Kidney (tissue), 14 donors: ENCODE measurements around the gene PDE6B. TPM values are rescaled to one million over a fixed set of nuclear protein-coding genes. Genes with fewer than 3 reads are reported as not detected.

ENCODE experiments used
- DNase-seq, 5 donors: peaks; one replicate each; pipeline ENCODE4 v3.0.0-alpha.2; 2013 to 2020
- FAIRE-seq: peaks from 2 replicates; lab custom pipeline; 2012; peaks lifted over from hg19 to GRCh38; lab: Jason Lieb, UNC
- H3K27ac ChIP-seq, 2 donors: one replicate each; pipeline ENCODE4 v1.7.0; 2013; ENCODE audit warnings: low read depth in 2 of 2, low read length in 2 of 2, inconsistent platforms in 1 of 2
- H3K27me3 ChIP-seq: one replicate; pipeline ENCODE4 v1.7.1; 2013; ENCODE audit warnings: low read length, inconsistent platforms; ENCODE audit not compliant: control insufficient read depth, insufficient read depth
- H3K36me3 ChIP-seq, 3 donors: one replicate each; pipeline versions ENCODE4 v1.7.0 to v1.7.1; 2013; ENCODE audit warnings: low read length in 3 of 3, control low read depth in 1 of 3, inconsistent platforms in 1 of 3; ENCODE audit not compliant: insufficient read depth in 3 of 3, control insufficient read depth in 2 of 3
- H3K4me1 ChIP-seq, 3 donors: one replicate each; pipeline versions ENCODE4 v1.7.0 to v1.7.1; 2013; ENCODE audit warnings: low read length in 3 of 3, inconsistent platforms in 1 of 3, low read depth in 1 of 3; ENCODE audit not compliant: control insufficient read depth in 2 of 3, insufficient read depth in 2 of 3
- H3K4me3 ChIP-seq, 3 donors: one replicate each; pipeline versions ENCODE4 v1.7.0 to v1.8.1; 2013; ENCODE audit warnings: low read length in 3 of 3, control low read depth in 1 of 3, inconsistent platforms in 1 of 3
- H3K9ac ChIP-seq, 3 donors: one replicate each; pipeline versions ENCODE4 v1.7.0 to v1.7.1; 2013; ENCODE audit warnings: low read length in 3 of 3, control low read depth in 1 of 3, inconsistent platforms in 1 of 3
- H3K9me3 ChIP-seq, 3 donors: one replicate each; pipeline versions ENCODE4 v1.7.0 to v1.7.1; 2013; ENCODE audit warnings: low read length in 3 of 3, control low read depth in 1 of 3, inconsistent platforms in 1 of 3; ENCODE audit not compliant: control insufficient read depth in 2 of 3, insufficient read depth in 1 of 3
- intact Hi-C: fragments of 100-400 bp; cut with DNase I; formaldehyde crosslinking; loops from one replicate; pipeline ENCODE4 v1.11.1; 2022
- polyA plus RNA-seq: library from polyadenylated mRNA; stranded (reverse); fragments of 350-450 nt; fragmentation: Illumina TruSeq; extraction: RNeasy Lipid Tissue Mini Kit (QIAGEN cat#74804); gene quantifications from one replicate; pipeline ENCODE4 v1.2.3, GENCODE V29; 2014; ENCODE audit warnings: low read depth, low replicate concordance; ENCODE audit not compliant: insufficient read depth
- total RNA-seq: library from RNA; stranded (reverse); fragmentation: NEBNext Ultra II Directional; extraction: Animal tissue kit (Norgen Biotek cat#: 25700); gene quantifications from one replicate; pipeline ENCODE4 v1.2.1, GENCODE V29; 2021
- TF ChIP-seq, protein P1 (sequence below): IDR thresholded peaks from 3 replicates; pipeline ENCODE4 v1.5.1; 2012; ENCODE audit warnings: mild to moderate bottlenecking, moderate library complexity, borderline replicate concordance; ENCODE audit not compliant: insufficient read depth; ENCODE audit errors: extremely low read depth
- donor health status: control.
- donor health status: control.
- donor health status: control.
- donor health status: control.
- donor health status: control.
- donor health status: DM: yes; HTN: yes; CAD: no.
- donor health status: Normal renal cell carcinoma (clear cell type).

PDE6B gene
- total and polyA plus RNA-seq, 2 donors from 2014 or later: 10.7 to 10.8 TPM

DNA sequence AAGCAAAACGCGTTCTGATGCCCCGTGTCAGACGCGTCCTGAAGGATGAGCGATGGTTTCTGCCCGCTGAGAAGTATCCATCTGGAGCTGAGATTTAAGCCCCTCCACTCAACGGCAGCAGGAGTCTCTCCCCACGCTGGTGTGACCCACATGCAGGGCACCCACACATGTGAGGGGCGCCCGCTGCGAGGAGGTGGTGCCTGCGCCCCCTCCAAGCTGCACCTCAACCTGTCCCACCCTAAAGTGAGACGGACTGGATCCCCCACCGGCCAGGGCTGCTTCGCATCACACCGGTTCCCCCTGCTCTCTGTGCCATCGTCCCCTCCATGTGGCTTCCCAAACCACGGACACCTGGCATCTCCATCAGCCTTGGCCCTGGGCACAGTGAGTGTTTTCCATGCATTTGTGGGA, 4.5 kb upstream of the PDE6B start:
- DNase-seq (no peak), FAIRE-seq (no peak)
- intact Hi-C loops: no loop called here
- no peaks in the 10 kb centered on the region for H3K9me3 ChIP-seq
- no peaks in the 10 kb centered on the region for H3K36me3 ChIP-seq
- TF ChIP-seq, protein P1, sequence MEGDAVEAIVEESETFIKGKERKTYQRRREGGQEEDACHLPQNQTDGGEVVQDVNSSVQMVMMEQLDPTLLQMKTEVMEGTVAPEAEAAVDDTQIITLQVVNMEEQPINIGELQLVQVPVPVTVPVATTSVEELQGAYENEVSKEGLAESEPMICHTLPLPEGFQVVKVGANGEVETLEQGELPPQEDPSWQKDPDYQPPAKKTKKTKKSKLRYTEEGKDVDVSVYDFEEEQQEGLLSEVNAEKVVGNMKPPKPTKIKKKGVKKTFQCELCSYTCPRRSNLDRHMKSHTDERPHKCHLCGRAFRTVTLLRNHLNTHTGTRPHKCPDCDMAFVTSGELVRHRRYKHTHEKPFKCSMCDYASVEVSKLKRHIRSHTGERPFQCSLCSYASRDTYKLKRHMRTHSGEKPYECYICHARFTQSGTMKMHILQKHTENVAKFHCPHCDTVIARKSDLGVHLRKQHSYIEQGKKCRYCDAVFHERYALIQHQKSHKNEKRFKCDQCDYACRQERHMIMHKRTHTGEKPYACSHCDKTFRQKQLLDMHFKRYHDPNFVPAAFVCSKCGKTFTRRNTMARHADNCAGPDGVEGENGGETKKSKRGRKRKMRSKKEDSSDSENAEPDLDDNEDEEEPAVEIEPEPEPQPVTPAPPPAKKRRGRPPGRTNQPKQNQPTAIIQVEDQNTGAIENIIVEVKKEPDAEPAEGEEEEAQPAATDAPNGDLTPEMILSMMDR: no peak
- no peak overlapping the region for H3K4me3 ChIP-seq
- H3K9ac ChIP-seq: no peak overlapping the region
- peaks cover 0 to 4% (median 0%) of the 10 kb centered on the region in 3 donors for H3K4me1 ChIP-seq
- H3K27ac ChIP-seq: no peak overlapping the region
- no peaks in the 10 kb centered on the region for H3K27me3 ChIP-seq

DNA sequence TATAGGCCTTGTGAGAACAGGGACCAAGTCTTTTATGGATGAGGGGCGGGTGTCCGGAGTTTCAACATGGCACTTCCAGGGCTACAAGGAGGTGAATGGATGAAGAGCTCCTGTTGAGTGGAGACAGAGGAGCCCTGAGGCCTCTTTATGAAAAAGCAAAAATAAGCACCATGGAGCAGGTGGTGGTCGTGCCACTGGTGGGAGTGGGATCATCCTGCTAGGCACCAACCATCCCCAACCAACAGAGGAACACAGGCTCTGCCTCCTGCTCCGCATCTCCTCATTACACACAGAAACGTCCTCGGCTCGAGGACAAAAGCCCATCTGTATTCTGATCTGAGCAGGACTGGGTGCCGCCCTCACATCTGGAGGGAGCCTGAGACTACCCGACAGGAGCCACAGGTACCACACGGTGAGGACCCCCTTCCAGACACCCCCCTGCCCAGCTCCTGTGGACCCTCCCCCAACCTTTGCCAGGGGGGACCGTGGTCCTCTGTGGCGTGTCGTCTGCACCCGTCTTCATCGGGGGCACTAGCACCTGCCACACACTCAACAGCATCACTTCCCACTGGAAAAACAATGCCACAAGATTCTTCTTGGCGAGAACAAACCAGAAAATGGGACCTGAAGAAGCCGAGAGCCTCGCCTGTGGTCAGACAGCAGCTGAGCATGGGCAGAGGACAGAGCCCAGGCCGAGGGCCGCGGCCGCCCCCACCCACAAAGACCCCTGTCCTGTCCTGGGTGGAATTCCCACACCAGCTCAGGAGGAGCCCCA, 3.9 kb upstream of the PDE6B start:
- H3K36me3 ChIP-seq: no peaks in the 10 kb centered on the region
- H3K27me3 ChIP-seq: no peaks in the 10 kb centered on the region
- no peak overlapping the region for H3K9ac ChIP-seq
- H3K4me1 ChIP-seq: peaks cover 0 to 4% (median 0%) of the 10 kb centered on the region in 3 donors
- no peak for FAIRE-seq
- intact Hi-C loops: no loop called here
- H3K27ac ChIP-seq: no peak overlapping the region
- no peaks in the 10 kb centered on the region for H3K9me3 ChIP-seq
- no peak overlapping the region for H3K4me3 ChIP-seq
- no peak for DNase-seq
- TF ChIP-seq, protein P1: no peak

DNA sequence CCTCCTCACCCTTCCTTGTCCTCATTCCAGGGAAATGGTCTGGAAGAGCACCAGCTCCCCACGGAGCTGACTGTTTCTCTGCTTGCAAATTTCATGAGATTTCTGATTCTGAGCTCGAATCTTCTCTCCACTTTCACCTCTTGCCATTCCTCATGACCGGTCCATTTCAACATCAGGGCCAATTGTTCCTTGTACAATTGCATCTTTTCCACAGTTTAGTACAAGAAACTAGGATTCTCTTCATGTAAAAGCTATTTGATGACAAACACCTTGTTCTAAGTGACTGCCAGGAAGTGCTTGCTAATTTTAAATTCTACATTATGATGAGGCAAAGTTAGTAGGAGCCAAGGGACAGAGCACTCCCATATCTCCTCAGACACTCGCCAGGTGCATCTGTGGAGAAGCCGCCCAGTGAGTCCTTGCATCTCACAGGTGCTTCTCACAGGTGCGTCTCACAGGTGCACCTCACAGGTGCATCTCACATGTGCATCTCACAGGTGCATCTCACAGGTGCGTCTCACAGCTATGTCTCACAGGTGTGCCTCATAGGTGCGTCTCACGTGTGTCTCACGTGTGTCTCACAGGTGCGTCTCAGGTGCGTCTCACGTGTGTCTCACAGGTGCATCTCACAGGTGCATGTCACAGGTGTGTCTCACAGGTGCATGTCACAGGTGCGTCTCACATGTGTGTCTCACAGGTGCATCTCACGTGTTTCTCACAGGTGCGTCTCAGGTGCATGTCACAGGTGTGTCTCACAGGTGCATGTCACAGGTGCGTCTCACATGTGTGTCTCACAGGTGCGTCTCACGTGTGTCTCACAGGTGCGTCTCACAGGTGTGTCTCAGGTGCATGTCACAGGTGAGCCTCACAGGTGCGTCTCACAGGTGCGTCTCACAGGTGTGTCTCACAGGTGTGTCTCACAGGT, 3.0 kb upstream of the PDE6B start:
- TF ChIP-seq, protein P1: no peak
- peaks cover 0 to 4% (median 0%) of the 10 kb centered on the region in 3 donors for H3K4me1 ChIP-seq
- H3K36me3 ChIP-seq: no peaks in the 10 kb centered on the region
- no peak overlapping the region for H3K27ac ChIP-seq
- no peaks in the 10 kb centered on the region for H3K9me3 ChIP-seq
- H3K4me3 ChIP-seq: no peak overlapping the region
- H3K27me3 ChIP-seq: no peaks in the 10 kb centered on the region
- intact Hi-C loops: no loop called here
- peak in 1 of 5 donors; percentile 43 for DNase-seq
- H3K9ac ChIP-seq: no peak overlapping the region
- no peak for FAIRE-seq
